CD4-positive, alpha-beta T cell treated with Interleukin-21 for 1 hour (primary cell): ENCODE measurements around the gene ATP8A2.

ENCODE experiments used
- DNase-seq: peaks from one replicate; pipeline ENCODE4 v3.0.0-alpha.2; 2020

The ATP8A2 gene

GRCh38 chr13:25649001-25649633 lies 277.3 kb downstream of the ATP8A2 start:
- no peak for DNase-seq

- no peak for DNase-seq
Measured at GRCh38 chr13:25652764-25653163, 281.0 kb downstream of the ATP8A2 start.

- DNase-seq: no peak
Measured at GRCh38 chr13:25654322-25654721, 282.5 kb downstream of the ATP8A2 start.

- no peak for DNase-seq
Measured at GRCh38 chr13:25657157-25657556, 285.4 kb downstream of the ATP8A2 start.

GRCh38 chr13:25659091-25659795 lies 287.5 kb downstream of the ATP8A2 start:
- no peak for DNase-seq

- DNase-seq: no peak
Measured at GRCh38 chr13:25660996-25661395, 289.2 kb downstream of the ATP8A2 start.

GRCh38 chr13:25662516-25662915 lies 290.7 kb downstream of the ATP8A2 start:
- DNase-seq: no peak

GRCh38 chr13:25668345-25668744 lies 296.6 kb downstream of the ATP8A2 start:
- DNase-seq: no peak

- no peak for DNase-seq
Measured at GRCh38 chr13:25673711-25674110, 301.9 kb downstream of the ATP8A2 start.

- no peak for DNase-seq
Measured at GRCh38 chr13:25674371-25674770, 302.6 kb downstream of the ATP8A2 start.

- no peak for DNase-seq
Measured at GRCh38 chr13:25675060-25675459, 303.3 kb downstream of the ATP8A2 start.

- no peak for DNase-seq
Measured at GRCh38 chr13:25677956-25678355, 306.2 kb downstream of the ATP8A2 start.

GRCh38 chr13:25678398-25678797 lies 306.6 kb downstream of the ATP8A2 start:
- no peak for DNase-seq

- no peak for DNase-seq
Measured at GRCh38 chr13:25679159-25679558, 307.4 kb downstream of the ATP8A2 start.

GRCh38 chr13:25679936-25680335 lies 308.2 kb downstream of the ATP8A2 start:
- DNase-seq: no peak

- no peak for DNase-seq
Measured at GRCh38 chr13:25682276-25682675, 310.5 kb downstream of the ATP8A2 start.

GRCh38 chr13:25683056-25683455 lies 311.3 kb downstream of the ATP8A2 start:
- DNase-seq: no peak

- no peak for DNase-seq
Measured at GRCh38 chr13:25683662-25684370, 312.0 kb downstream of the ATP8A2 start.

GRCh38 chr13:25684491-25684890 lies 312.7 kb downstream of the ATP8A2 start:
- no peak for DNase-seq

- DNase-seq: no peak
Measured at GRCh38 chr13:25686831-25687470, 315.2 kb downstream of the ATP8A2 start.

- no peak for DNase-seq
Measured at GRCh38 chr13:25687471-25688225, 315.9 kb downstream of the ATP8A2 start.

GRCh38 chr13:25688536-25688935 lies 316.8 kb downstream of the ATP8A2 start:
- no peak for DNase-seq

- no peak for DNase-seq
Measured at GRCh38 chr13:25689539-25689938, 317.8 kb downstream of the ATP8A2 start.
